Upper lobe of left lung (tissue), 4 donors: ENCODE measurements around the gene ZIC5.

ENCODE experiments used
- CTCF ChIP-seq, 6 experiments: fragments of 450-650 bp in 4 of 6; fragments of 200-600 bp in 2 of 6; sonication (generic) in 2 of 6; IDR thresholded peaks; one replicate each; pipeline ENCODE4 v1.5.1; 2016 to 2019; ENCODE audit warnings: antibody characterized with exemption in 6 of 6
- EP300 ChIP-seq, 4 donors: sonication (generic); formaldehyde crosslinking; IDR thresholded peaks; one replicate each; pipeline ENCODE4 v1.5.1; 2017; ENCODE audit warnings: antibody characterized with exemption in 4 of 4, control low read depth in 2 of 4
- POLR2A ChIP-seq, 4 donors: fragments of 450-650 bp; IDR thresholded peaks; one replicate each; pipeline ENCODE4 v1.5.1; 2016 to 2017; ENCODE audit warnings: antibody characterized with exemption in 4 of 4, mild to moderate bottlenecking in 2 of 4
- POLR2AphosphoS5 ChIP-seq, 2 donors: sonication (generic); formaldehyde crosslinking; IDR thresholded peaks; one replicate each; pipeline ENCODE4 v1.5.1; 2017; ENCODE audit warnings: antibody characterized with exemption in 2 of 2

GRCh38 chr13:99944606-99945005 lies 27.0 kb downstream of the ZIC5 start:
- no peak for TF ChIP-seq CTCF (IDR thresholded peaks at IDR 0.05)
- no peak for TF ChIP-seq POLR2A (IDR thresholded peaks at IDR 0.05)
- TF ChIP-seq POLR2AphosphoS5 (IDR thresholded peaks at IDR 0.05), result no peak
- TF ChIP-seq EP300 (IDR thresholded peaks at IDR 0.05), result no peak
